Vagina (tissue), 2 donors: ENCODE data around the gene WDR3. TPM values are rescaled to one million over a fixed set of nuclear protein-coding genes. Genes with fewer than 3 reads are reported as not detected.

Source experiments
- DNase-seq, 2 donors: peaks; one replicate each; pipeline ENCODE4 v3.0.0-alpha.2; 2017; ENCODE audit errors: extremely low spot score in 2 of 2
- H3K27ac ChIP-seq: fragments of 200-600 bp; sonication (generic); one replicate; pipeline ENCODE4 v1.5.1; 2019
- H3K27me3 ChIP-seq: fragments of 200-600 bp; sonication (generic); one replicate; pipeline ENCODE4 v1.5.1; 2019
- H3K36me3 ChIP-seq, 2 donors: fragments of 200-600 bp; sonication (generic); one replicate each; pipeline ENCODE4 v1.5.1; 2017 to 2019
- H3K4me1 ChIP-seq: fragments of 200-600 bp; sonication (generic); one replicate; pipeline ENCODE4 v1.5.1; 2019
- H3K4me3 ChIP-seq, 2 donors: fragments of 200-600 bp; sonication (generic); 1 replicate in 1 of 2; 2 replicates in 1 of 2; pipeline ENCODE4 v1.5.1; 2016 to 2019
- H3K9me3 ChIP-seq: fragments of 200-600 bp; sonication (generic); one replicate; pipeline ENCODE4 v1.5.1; 2019
- CTCF ChIP-seq, 3 experiments: fragments of 450-650 bp in 2 of 3; fragments of 200-600 bp in 1 of 3; sonication (generic) in 1 of 3; IDR thresholded peaks; one replicate each; pipeline ENCODE4 v1.5.1; 2017 to 2019; ENCODE audit warnings: antibody characterized with exemption in 3 of 3, mild to moderate bottlenecking in 2 of 3, moderate library complexity in 2 of 3
- POLR2A ChIP-seq, 2 donors: fragments of 450-650 bp; IDR thresholded peaks; one replicate each; pipeline ENCODE4 v1.6.1; 2017; ENCODE audit warnings: antibody characterized with exemption in 2 of 2, mild to moderate bottlenecking in 2 of 2, moderate library complexity in 2 of 2
- POLR2AphosphoS5 ChIP-seq, 2 donors: sonication (generic); formaldehyde crosslinking; IDR thresholded peaks; one replicate each; pipeline ENCODE4 v1.9.0; 2017; ENCODE audit warnings: antibody characterized with exemption in 2 of 2, mild to moderate bottlenecking in 2 of 2, low read depth in 1 of 2; ENCODE audit not compliant: insufficient read depth in 1 of 2
- intact Hi-C: fragments of 100-400 bp; cut with DNase I; formaldehyde crosslinking; loops from one replicate; pipeline ENCODE4 v1.15.1; 2023
- total RNA-seq: library from RNA; depleted of rRNA; stranded (reverse); fragments of >200 nt; gene quantifications from one replicate; pipeline ENCODE4 v1.2.3, GENCODE V29; 2016

The WDR3 gene
- total RNA-seq, 1 donor from 2014 or later, result 9.3 TPM

- Histone ChIP-seq H3K27ac (no peak overlapping the region), H3K9me3 (no peaks in the 10 kb centered on the region), H3K27me3 (no peaks in the 10 kb centered on the region), H3K36me3 (peaks cover 0 to 33% of the 10 kb centered on the region in 2 donors), H3K4me3 (no peak overlapping the region), H3K4me1 (peaks cover 29% of the 10 kb centered on the region)
- intact Hi-C loops, result no loop called here
- no peak for TF ChIP-seq CTCF (IDR thresholded peaks at IDR 0.05)
- no peak for TF ChIP-seq POLR2A (IDR thresholded peaks at IDR 0.05)
- TF ChIP-seq POLR2AphosphoS5 (IDR thresholded peaks at IDR 0.05; ENCODE audit: insufficient read depth in 1 of 2, low read depth in 1 of 2), result no peak
- DNase-seq, result no peak
These were observed 4.2 kb downstream of the WDR3 start for GRCh38 chr1:117933769-117934168.

DNA sequence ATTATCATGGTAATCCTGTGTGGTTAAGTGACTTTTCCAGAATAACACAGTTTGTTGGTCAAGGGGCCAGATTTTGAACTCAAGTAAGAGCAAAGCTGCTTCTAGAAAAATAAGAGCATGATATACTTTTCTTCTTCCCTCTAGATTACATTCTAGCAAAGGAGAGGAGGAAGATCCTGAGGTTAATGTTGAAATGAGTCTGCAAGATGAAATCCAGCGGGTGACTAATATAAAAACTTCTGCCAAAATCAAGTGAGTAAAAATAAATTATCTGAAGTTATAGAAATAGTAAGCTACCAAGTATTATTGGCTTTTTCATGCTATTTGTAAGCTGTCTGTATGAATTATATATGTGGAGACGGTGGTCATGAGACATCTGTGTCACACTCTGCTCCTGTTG, 12.8 kb downstream of the WDR3 start:
- Histone ChIP-seq H3K9me3 (no peaks in the 10 kb centered on the region), H3K4me1 (no peaks in the 10 kb centered on the region), H3K36me3 (peaks cover 0 to 85% of the 10 kb centered on the region in 2 donors), H3K4me3 (no peak overlapping the region), H3K27me3 (no peaks in the 10 kb centered on the region), H3K27ac (no peak overlapping the region)
- intact Hi-C loops, result no loop called here
- no peak for DNase-seq
- TF ChIP-seq CTCF (IDR thresholded peaks at IDR 0.05), result no peak
- no peak for TF ChIP-seq POLR2A (IDR thresholded peaks at IDR 0.05)
- TF ChIP-seq POLR2AphosphoS5 (IDR thresholded peaks at IDR 0.05; ENCODE audit: insufficient read depth in 1 of 2, low read depth in 1 of 2), result no peak

- Histone ChIP-seq H3K9me3 (no peaks in the 10 kb centered on the region), H3K4me3 (no peak overlapping the region), H3K4me1 (no peaks in the 10 kb centered on the region), H3K27ac (no peak overlapping the region), H3K27me3 (no peaks in the 10 kb centered on the region), H3K36me3 (peaks cover 0 to 79% of the 10 kb centered on the region in 2 donors)
- TF ChIP-seq POLR2A (IDR thresholded peaks at IDR 0.05) (no peak), POLR2AphosphoS5 (IDR thresholded peaks at IDR 0.05; ENCODE audit: insufficient read depth in 1 of 2, low read depth in 1 of 2) (no peak), CTCF (IDR thresholded peaks at IDR 0.05) (no peak)
- no peak for DNase-seq
- intact Hi-C loops, result no loop called here
These were observed 22.8 kb downstream of the WDR3 start for GRCh38 chr1:117952386-117952785.

DNA sequence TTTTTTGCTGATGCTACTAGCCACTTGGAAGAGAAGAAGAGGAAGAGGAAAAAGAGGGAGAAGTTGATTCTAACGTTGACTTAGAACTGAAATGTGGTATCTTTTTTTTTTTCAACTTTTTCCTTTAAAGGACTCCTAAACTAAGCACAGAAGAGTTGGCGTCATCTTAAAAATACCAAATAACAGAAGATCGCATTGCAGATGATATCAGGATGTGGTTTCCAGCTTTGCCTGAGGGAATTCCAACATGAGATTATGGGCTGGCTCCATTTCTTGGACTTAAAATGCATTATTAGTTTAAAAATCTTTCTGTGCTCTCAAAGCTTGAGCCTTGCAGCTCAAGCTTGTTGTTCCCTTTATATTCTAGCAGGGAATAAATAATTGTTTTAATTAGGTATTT, 29.8 kb downstream of the WDR3 start:
- DNase-seq, result no peak
- no peak overlapping the region for H3K27ac ChIP-seq
- no peaks in the 10 kb centered on the region for H3K27me3 ChIP-seq
- H3K9me3 ChIP-seq, result no peaks in the 10 kb centered on the region
- TF ChIP-seq POLR2AphosphoS5 (IDR thresholded peaks at IDR 0.05; ENCODE audit: insufficient read depth in 1 of 2, low read depth in 1 of 2) (no peak), CTCF (IDR thresholded peaks at IDR 0.05) (no peak), POLR2A (IDR thresholded peaks at IDR 0.05) (no peak)
- H3K4me3 ChIP-seq, result no peak overlapping the region
- peaks cover 0 to 31% of the 10 kb centered on the region in 2 donors for H3K36me3 ChIP-seq
- no peaks in the 10 kb centered on the region for H3K4me1 ChIP-seq
- intact Hi-C loops, result no loop called here

- H3K9me3 ChIP-seq, result no peaks in the 10 kb centered on the region
- H3K27me3 ChIP-seq, result no peaks in the 10 kb centered on the region
- intact Hi-C loops, result no loop called here
- no peaks in the 10 kb centered on the region for H3K36me3 ChIP-seq
- TF ChIP-seq CTCF (IDR thresholded peaks at IDR 0.05) (no peak), POLR2AphosphoS5 (IDR thresholded peaks at IDR 0.05; ENCODE audit: insufficient read depth in 1 of 2, low read depth in 1 of 2) (no peak), POLR2A (IDR thresholded peaks at IDR 0.05) (no peak)
- H3K4me3 ChIP-seq, result no peak overlapping the region
- H3K4me1 ChIP-seq, result no peaks in the 10 kb centered on the region
- DNase-seq, result no peak
- H3K27ac ChIP-seq, result no peak overlapping the region
These were observed 34.9 kb downstream of the WDR3 start for GRCh38 chr1:117964290-117965038.
